HG03108 (cell line): ENCODE data around the gene FRMPD2.
A peak's percentile ranks its signal among the peaks of the same experiment; 100 is the strongest.

Source experiments
- ATAC-seq: cut with Tn5 transposase; IDR thresholded peaks from one replicate; pipeline ENCODE4 v1.9.1; 2021; ENCODE audit warnings: moderate library complexity; ENCODE audit not compliant: unreplicated experiment

The FRMPD2 gene

GRCh38 chr10:48274636-48275035 lies at the start of gene FRMPD2:
FRMPD2 (minus strand) TSS chr10:48274696; CDS start chr10:48274567, 129 bp downstream.
- no peak for ATAC-seq

DNA sequence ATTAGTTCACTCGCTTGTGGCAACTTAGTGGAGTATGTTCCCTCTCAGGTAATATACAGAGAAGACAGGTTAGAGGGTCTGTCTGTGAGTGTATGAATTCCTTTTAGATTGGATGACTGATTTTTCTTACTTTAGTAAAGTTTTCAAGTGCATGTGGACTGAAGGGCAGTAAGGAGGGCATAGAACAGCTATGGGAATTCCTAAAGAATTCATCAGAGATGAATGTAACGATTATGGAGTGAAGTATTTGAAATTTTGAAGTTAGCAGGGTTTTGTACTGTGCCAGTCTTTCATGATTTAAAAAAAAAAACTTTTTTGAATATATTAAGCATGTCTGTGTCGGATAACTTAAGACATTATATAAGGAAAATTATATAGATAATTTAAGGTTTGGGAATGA lies 47.5 kb upstream of the FRMPD2 start:
- ATAC-seq: no peak

DNA sequence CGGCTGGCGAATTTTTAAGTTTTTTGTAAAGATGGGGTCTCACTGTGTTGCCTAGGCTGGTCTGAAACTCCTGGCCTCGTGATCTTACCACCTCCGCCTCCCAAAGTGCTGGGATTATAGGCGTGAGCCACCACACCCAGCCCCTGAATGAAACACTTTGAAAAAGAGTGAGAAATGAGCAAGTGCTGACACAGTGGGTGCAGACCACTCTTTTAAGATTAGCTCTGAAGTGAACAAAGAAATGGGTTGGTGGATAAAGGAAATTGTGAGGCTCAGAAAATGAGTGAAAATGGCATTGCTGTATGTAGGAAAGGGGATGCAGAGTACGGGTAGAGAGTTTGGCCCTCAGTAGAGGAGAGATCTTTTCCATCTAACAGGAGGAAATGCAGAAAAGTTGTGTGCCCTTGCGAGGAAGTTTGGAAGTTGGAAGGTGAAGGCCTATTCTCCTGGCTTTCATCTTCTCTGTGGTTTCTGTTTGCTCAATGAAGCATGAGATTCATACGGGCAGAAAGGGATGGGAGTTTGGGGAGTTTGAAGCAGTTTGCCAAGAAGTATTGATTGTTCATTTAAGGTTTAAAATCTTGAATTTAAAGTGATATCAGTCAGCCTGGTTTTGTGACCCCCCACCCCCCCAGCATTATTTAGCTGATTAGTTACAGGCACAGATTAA lies 43.0 kb upstream of the FRMPD2 start:
- no peak for ATAC-seq

GRCh38 chr10:48316236-48316635 lies 41.7 kb upstream of the FRMPD2 start:
- no peak for ATAC-seq

GRCh38 chr10:48314107-48314506 lies 39.6 kb upstream of the FRMPD2 start:
- no peak for ATAC-seq

GRCh38 chr10:48309711-48310226 lies 35.3 kb upstream of the FRMPD2 start:
- no peak for ATAC-seq

- no peak for ATAC-seq
These were observed 33.2 kb upstream of the FRMPD2 start for GRCh38 chr10:48307711-48308018.

- peak; percentile 23 for ATAC-seq
These were observed 32.6 kb upstream of the FRMPD2 start for GRCh38 chr10:48306870-48307710.

DNA sequence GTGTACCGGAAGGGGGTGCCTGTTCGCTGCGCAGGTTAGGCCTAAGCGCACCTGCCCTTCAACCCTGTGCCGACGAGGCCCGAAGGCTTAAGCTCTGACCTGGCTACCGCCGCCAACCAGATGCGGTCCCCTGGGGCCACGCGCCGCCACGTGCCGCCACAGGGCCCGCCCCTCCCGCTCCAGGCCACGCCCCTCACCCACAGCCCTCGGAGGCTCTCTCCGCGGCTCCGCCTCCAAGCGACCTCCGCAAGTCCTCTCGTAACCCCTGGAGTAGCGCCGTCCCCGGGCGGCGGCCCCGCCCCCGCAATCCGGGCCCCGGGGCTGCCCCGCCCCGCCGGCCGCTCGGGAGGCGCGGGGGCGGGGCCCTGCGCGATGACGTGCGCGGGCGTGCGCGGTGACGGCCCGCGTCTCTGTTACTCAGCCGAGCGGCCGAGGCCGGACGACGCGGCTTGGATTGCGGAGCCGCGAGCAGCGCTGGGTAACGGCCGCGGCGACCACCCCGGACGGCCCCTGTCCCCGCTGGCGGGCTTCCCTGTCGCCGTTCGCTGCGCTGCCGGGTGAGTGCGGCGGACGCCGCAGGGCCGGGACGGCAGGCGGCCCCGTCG lies 31.9 kb upstream of the FRMPD2 start, which contains the start of gene MAPK8:
MAPK8 (plus strand) TSS at position 413 of the 605 bp plus-strand sequence. CDS start 94,984 bp downstream, outside the sequence.
- peak; percentile 77 for ATAC-seq

- no peak for ATAC-seq
These were observed 31.4 kb upstream of the FRMPD2 start for GRCh38 chr10:48305905-48306264.

- no peak for ATAC-seq
These were observed 28.3 kb upstream of the FRMPD2 start for GRCh38 chr10:48302515-48303476.

GRCh38 chr10:48300556-48300955 lies 26.1 kb upstream of the FRMPD2 start:
- no peak for ATAC-seq

- no peak for ATAC-seq
These were observed 25.2 kb upstream of the FRMPD2 start for GRCh38 chr10:48299692-48300091.

- no peak for ATAC-seq
These were observed 24.6 kb upstream of the FRMPD2 start for GRCh38 chr10:48299066-48299465.

DNA sequence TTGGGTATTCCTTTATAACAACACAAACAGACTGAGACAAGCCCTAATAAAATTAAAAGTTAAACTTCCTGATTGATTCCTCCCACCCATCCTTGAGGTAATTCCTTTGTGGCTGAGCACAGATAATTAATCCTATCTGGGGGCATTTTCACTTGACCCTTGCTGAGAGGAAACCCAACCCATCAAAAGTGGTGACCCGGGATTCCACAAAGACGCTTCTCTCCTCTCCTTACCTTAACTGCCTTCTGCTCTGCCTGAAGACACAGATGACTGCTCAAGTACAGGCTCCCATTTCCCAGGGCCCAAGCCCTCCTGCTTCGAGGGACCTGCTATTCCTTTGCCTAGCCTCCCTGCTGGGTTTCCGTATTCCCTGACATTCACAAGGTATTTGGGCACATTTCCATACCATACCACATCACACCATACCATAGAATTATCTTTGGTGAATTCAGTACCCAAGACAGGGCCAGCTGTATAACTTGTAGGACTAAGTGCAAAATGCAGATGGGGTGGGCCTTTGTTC lies 22.1 kb upstream of the FRMPD2 start:
- no peak for ATAC-seq

DNA sequence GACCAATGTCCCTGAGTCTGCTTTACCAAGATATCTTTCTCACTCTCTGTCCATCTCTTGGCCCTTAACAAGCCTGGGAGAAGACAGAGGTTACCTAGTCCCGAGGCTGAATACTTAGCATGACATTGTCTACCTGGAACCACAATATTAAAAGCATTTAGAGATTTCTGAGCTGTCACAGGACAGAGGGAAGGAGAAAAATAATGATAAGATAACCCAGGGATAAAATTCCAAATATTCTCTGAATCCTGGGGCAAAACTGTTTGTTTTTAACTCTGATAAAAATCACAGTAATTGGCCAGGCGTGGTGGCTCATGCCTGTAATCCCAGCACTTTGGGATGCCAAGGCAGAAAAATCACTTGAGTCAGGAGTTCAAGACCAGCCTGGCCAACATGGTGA lies 19.9 kb upstream of the FRMPD2 start:
- no peak for ATAC-seq

DNA sequence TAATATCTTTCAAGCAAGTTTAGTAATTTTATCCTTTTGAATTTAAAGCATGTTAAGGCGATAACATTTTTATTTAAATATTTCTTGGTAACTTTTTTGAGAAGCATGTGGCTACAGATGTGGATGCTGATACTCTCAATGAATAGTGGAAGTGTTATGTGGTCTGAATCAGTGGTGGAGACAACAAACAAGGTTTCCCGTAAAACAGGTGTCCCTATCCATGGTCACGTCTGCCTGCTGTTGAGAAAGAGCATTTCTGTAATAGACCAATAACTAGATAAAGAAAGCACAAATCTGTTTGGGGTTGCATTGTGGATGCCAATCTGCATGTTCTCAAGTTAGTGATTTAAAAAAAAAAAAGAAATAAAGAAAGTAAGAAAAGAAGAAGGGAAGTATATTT lies 18.1 kb upstream of the FRMPD2 start:
- no peak for ATAC-seq

- no peak for ATAC-seq
These were observed 16.7 kb upstream of the FRMPD2 start for GRCh38 chr10:48291190-48291589.

GRCh38 chr10:48290286-48290685 lies 15.8 kb upstream of the FRMPD2 start:
- ATAC-seq: no peak

DNA sequence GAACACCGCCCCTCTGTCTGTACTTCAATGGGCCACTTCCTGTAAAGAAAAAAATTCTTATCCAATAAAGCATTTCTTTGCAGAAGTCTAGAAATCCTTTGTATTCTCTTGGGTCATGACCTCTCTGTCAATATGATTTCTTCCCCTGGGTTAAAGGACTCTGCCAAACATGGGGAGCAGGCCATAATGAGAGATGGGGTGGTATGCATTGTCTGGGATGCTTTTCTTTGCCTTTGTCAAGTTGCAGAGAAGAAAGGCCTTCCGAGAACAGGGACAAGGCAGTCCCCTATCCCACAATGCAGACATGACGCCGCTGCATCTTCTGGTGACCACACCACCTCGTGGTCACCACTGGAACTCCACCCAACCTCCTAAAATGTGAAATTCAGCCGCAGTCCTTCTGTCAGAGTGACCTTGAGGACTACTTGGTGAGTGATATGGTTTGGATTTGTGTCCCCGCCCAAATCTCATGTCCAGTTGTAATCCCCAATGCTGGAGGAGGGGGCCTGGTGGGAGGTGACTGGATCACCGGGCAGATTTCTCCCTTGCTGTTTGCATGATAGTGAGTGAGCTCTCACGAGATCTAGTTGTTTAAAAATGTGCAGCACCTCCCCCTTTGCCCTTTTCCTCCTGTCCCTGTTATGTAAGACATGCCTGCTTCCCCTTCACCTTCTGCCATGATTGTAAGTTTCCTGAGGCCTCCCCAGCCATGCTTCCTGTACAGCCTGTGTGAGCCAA lies 15.2 kb upstream of the FRMPD2 start:
- ATAC-seq: no peak
